Vagina (tissue), 2 donors: ENCODE results near the gene PDK3. TPM values are rescaled to one million over a fixed set of nuclear protein-coding genes. Genes with fewer than 3 reads are reported as not detected.

ENCODE experiments used
- DNase-seq, 2 donors: peaks; one replicate each; pipeline ENCODE4 v3.0.0-alpha.2; 2017; ENCODE audit errors: extremely low spot score in 2 of 2
- H3K27ac ChIP-seq: fragments of 200-600 bp; sonication (generic); one replicate; pipeline ENCODE4 v1.5.1; 2019
- H3K27me3 ChIP-seq: fragments of 200-600 bp; sonication (generic); one replicate; pipeline ENCODE4 v1.5.1; 2019
- H3K36me3 ChIP-seq, 2 donors: fragments of 200-600 bp; sonication (generic); one replicate each; pipeline ENCODE4 v1.5.1; 2017 to 2019
- H3K4me1 ChIP-seq: fragments of 200-600 bp; sonication (generic); one replicate; pipeline ENCODE4 v1.5.1; 2019
- H3K4me3 ChIP-seq, 2 donors: fragments of 200-600 bp; sonication (generic); 1 replicate in 1 of 2; 2 replicates in 1 of 2; pipeline ENCODE4 v1.5.1; 2016 to 2019
- H3K9me3 ChIP-seq: fragments of 200-600 bp; sonication (generic); one replicate; pipeline ENCODE4 v1.5.1; 2019
- CTCF ChIP-seq, 3 experiments: fragments of 450-650 bp in 2 of 3; fragments of 200-600 bp in 1 of 3; sonication (generic) in 1 of 3; IDR thresholded peaks; one replicate each; pipeline ENCODE4 v1.5.1; 2017 to 2019; ENCODE audit warnings: antibody characterized with exemption in 3 of 3, mild to moderate bottlenecking in 2 of 3, moderate library complexity in 2 of 3
- POLR2A ChIP-seq, 2 donors: fragments of 450-650 bp; IDR thresholded peaks; one replicate each; pipeline ENCODE4 v1.6.1; 2017; ENCODE audit warnings: antibody characterized with exemption in 2 of 2, mild to moderate bottlenecking in 2 of 2, moderate library complexity in 2 of 2
- POLR2AphosphoS5 ChIP-seq, 2 donors: sonication (generic); formaldehyde crosslinking; IDR thresholded peaks; one replicate each; pipeline ENCODE4 v1.9.0; 2017; ENCODE audit warnings: antibody characterized with exemption in 2 of 2, mild to moderate bottlenecking in 2 of 2, low read depth in 1 of 2; ENCODE audit not compliant: insufficient read depth in 1 of 2
- intact Hi-C: fragments of 100-400 bp; cut with DNase I; formaldehyde crosslinking; loops from one replicate; pipeline ENCODE4 v1.15.1; 2023
- total RNA-seq: library from RNA; depleted of rRNA; stranded (reverse); fragments of >200 nt; gene quantifications from one replicate; pipeline ENCODE4 v1.2.3, GENCODE V29; 2016

Gene PDK3
- 23.3 TPM for total RNA-seq

GRCh38 chrX:24464836-24465531 lies at the start of gene PDK3:
TSS of gene PDK3 (plus strand) at chrX:24465286. CDS start at chrX:24465456, 170 bp downstream.
- peak within 1 kb of the TSS; percentile 60 to 71 for H3K4me3 ChIP-seq
- H3K4me1 ChIP-seq, result no peaks in the 10 kb centered on the region
- intact Hi-C loops, result no loop called here
- H3K27me3 ChIP-seq, result no peaks in the 10 kb centered on the region
- TF ChIP-seq POLR2AphosphoS5 (IDR thresholded peaks at IDR 0.05; ENCODE audit: insufficient read depth in 1 of 2, low read depth in 1 of 2), result peak in 1 of 2 donors; percentile 66
- no peak for TF ChIP-seq CTCF (IDR thresholded peaks at IDR 0.05)
- peak in 1 of 2 donors; percentile 70 for TF ChIP-seq POLR2A (IDR thresholded peaks at IDR 0.05)
- H3K9me3 ChIP-seq, result no peaks in the 10 kb centered on the region
- H3K27ac ChIP-seq, result peak within 1 kb of the TSS; percentile 78
- peak in 1 of 2 donors; percentile 90 for DNase-seq
- no peaks in the 10 kb centered on the region for H3K36me3 ChIP-seq

- TF ChIP-seq POLR2AphosphoS5 (IDR thresholded peaks at IDR 0.05; ENCODE audit: insufficient read depth in 1 of 2, low read depth in 1 of 2) (no peak), CTCF (IDR thresholded peaks at IDR 0.05) (no peak), POLR2A (IDR thresholded peaks at IDR 0.05) (no peak)
- H3K36me3 ChIP-seq, result no peaks in the 10 kb centered on the region
- no peaks in the 10 kb centered on the region for H3K9me3 ChIP-seq
- intact Hi-C loops, result no loop called here
- H3K27me3 ChIP-seq, result no peaks in the 10 kb centered on the region
- no peak overlapping the region for H3K27ac ChIP-seq
- no peaks in the 10 kb centered on the region for H3K4me1 ChIP-seq
- no peak overlapping the region for H3K4me3 ChIP-seq
- DNase-seq, result no peak
Observed at GRCh38 chrX:24415921-24416320, 49.2 kb upstream of the PDK3 start.

- no peak overlapping the region for H3K27ac ChIP-seq
- DNase-seq, result no peak
- intact Hi-C loops, result no loop called here
Observed at GRCh38 chrX:24423960-24424359, 41.1 kb upstream of the PDK3 start.

GRCh38 chrX:24424948-24425347 lies 40.1 kb upstream of the PDK3 start:
- no peaks in the 10 kb centered on the region for H3K36me3 ChIP-seq
- no peak overlapping the region for H3K4me3 ChIP-seq
- DNase-seq, result peak in 1 of 2 donors; percentile 78
- intact Hi-C loops, result no loop called here
- TF ChIP-seq CTCF (IDR thresholded peaks at IDR 0.05), result no peak
- no peak for TF ChIP-seq POLR2AphosphoS5 (IDR thresholded peaks at IDR 0.05; ENCODE audit: insufficient read depth in 1 of 2, low read depth in 1 of 2)
- TF ChIP-seq POLR2A (IDR thresholded peaks at IDR 0.05), result no peak
- H3K4me1 ChIP-seq, result peaks cover 8% of the 10 kb centered on the region
- H3K27ac ChIP-seq, result no peak overlapping the region
- no peaks in the 10 kb centered on the region for H3K9me3 ChIP-seq
- H3K27me3 ChIP-seq, result no peaks in the 10 kb centered on the region

More at GRCh38 chrX:24423960-24424359, 41.1 kb upstream of the PDK3 start:
- Histone ChIP-seq H3K4me1 (peaks cover 8% of the 10 kb centered on the region), H3K27me3 (no peaks in the 10 kb centered on the region), H3K9me3 (no peaks in the 10 kb centered on the region), H3K36me3 (no peaks in the 10 kb centered on the region), H3K4me3 (no peak overlapping the region)
- TF ChIP-seq CTCF (IDR thresholded peaks at IDR 0.05) (no peak), POLR2AphosphoS5 (IDR thresholded peaks at IDR 0.05; ENCODE audit: insufficient read depth in 1 of 2, low read depth in 1 of 2) (no peak), POLR2A (IDR thresholded peaks at IDR 0.05) (no peak)

GRCh38 chrX:24425806-24426205 lies 39.3 kb upstream of the PDK3 start:
- H3K27me3 ChIP-seq, result no peaks in the 10 kb centered on the region
- H3K27ac ChIP-seq, result no peak overlapping the region
- H3K4me1 ChIP-seq, result peaks cover 8% of the 10 kb centered on the region
- DNase-seq, result no peak
- no peaks in the 10 kb centered on the region for H3K9me3 ChIP-seq
- intact Hi-C loops, result no loop called here
- H3K36me3 ChIP-seq, result no peaks in the 10 kb centered on the region
- no peak overlapping the region for H3K4me3 ChIP-seq
- TF ChIP-seq CTCF (IDR thresholded peaks at IDR 0.05) (no peak), POLR2A (IDR thresholded peaks at IDR 0.05) (no peak), POLR2AphosphoS5 (IDR thresholded peaks at IDR 0.05; ENCODE audit: insufficient read depth in 1 of 2, low read depth in 1 of 2) (no peak)
